ENCODE results near the gene ZNF70. TPM values are rescaled to one million over a fixed set of nuclear protein-coding genes. Genes with fewer than 3 reads are reported as not detected.

ZNF70 gene
- total and polyA plus RNA-seq, 10 of the 15 experiments (the other 5 are each of a cell fraction or from before 2014, with no cell fraction given), result 0.15 to 2.3 (median 0.85) TPM

GRCh38 chr22:23782703-23783102, 31.8 kb upstream of the ZNF70 start:
- WGBS (ENCODE audit: insufficient coverage, insufficient replicate concordance, low lambda C conversion rate, missing lambda C conversion rate), result 31% methylated on average over 1 of the region's 1 CpG
- no TSS peak for BruUV-seq (replicated peaks)
- ChIA-PET CTCF (no interaction called here), RAD21 (ENCODE audit: unreplicated experiment) (no interaction called here), POLR2A (no interaction called here), SMC1A (ENCODE audit: uncharacterized antibody, unreplicated experiment) (no interaction called here)
- no peak overlapping the region for H3K4me2 ChIP-seq (ENCODE audit: control insufficient read depth, insufficient read depth)
- H3K4me1 ChIP-seq (ENCODE audit: control insufficient read depth, insufficient read depth, low read length), result peaks cover 5% of the 10 kb centered on the region
- FAIRE-seq (no peak), ATAC-seq (no peak), DNase-seq (ENCODE audit: low read depth, low spot score) (no peak)
- TF ChIP-seq IRF5 (IDR thresholded peaks at IDR 0.05; ENCODE audit: borderline replicate concordance) (no peak), IRF4 (IDR thresholded peaks at IDR 0.05; ENCODE audit: low read depth, low read length) (no peak)
- TF ChIP-seq, protein P1, sequence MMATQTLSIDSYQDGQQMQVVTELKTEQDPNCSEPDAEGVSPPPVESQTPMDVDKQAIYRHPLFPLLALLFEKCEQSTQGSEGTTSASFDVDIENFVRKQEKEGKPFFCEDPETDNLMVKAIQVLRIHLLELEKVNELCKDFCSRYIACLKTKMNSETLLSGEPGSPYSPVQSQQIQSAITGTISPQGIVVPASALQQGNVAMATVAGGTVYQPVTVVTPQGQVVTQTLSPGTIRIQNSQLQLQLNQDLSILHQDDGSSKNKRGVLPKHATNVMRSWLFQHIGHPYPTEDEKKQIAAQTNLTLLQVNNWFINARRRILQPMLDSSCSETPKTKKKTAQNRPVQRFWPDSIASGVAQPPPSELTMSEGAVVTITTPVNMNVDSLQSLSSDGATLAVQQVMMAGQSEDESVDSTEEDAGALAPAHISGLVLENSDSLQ (IDR thresholded peaks at IDR 0.05), result no peak
- 0 out of 2 replicates have a peak, but pooled peaks cover under 1% of the 10 kb centered on the region for H4K20me1 ChIP-seq (ENCODE audit: control insufficient read depth, insufficient read depth)
- H3K9ac ChIP-seq (ENCODE audit: control insufficient read depth, insufficient read depth, low read length), result no peak overlapping the region
- peaks cover 0 to 2% of the 10 kb centered on the region in 2 experiments; a peak in 1 of 4 replicates for H3K27me3 ChIP-seq (replicated peaks in 1 of 2; ENCODE audit: control insufficient read depth in 2 of 2, insufficient read depth in 2 of 2, low read length in 1 of 2)
- intact Hi-C loops (cut with micrococcal nuclease; ENCODE audit: unreplicated experiment), result no loop called here
- H3K79me2 ChIP-seq (ENCODE audit: control insufficient read depth, insufficient read depth, low read length), result peaks cover 7% of the 10 kb centered on the region
- no peak overlapping the region for H2AFZ ChIP-seq (ENCODE audit: control insufficient read depth, low read depth, low read length)
- no peak overlapping the region for H3K4me3 ChIP-seq
- in situ Hi-C loops (cut with MboI), result no loop called here
- H3K36me3 ChIP-seq (ENCODE audit: control insufficient read depth in 2 of 2, insufficient read depth in 2 of 2, low read length in 1 of 2), result no peaks in the 10 kb centered on the region
- H3K27ac ChIP-seq (ENCODE audit: control insufficient read depth, insufficient read depth), result no peak overlapping the region
- no peaks in the 10 kb centered on the region for H3K9me3 ChIP-seq (replicated peaks; ENCODE audit: control insufficient read depth, insufficient read depth, low read length)

DNA sequence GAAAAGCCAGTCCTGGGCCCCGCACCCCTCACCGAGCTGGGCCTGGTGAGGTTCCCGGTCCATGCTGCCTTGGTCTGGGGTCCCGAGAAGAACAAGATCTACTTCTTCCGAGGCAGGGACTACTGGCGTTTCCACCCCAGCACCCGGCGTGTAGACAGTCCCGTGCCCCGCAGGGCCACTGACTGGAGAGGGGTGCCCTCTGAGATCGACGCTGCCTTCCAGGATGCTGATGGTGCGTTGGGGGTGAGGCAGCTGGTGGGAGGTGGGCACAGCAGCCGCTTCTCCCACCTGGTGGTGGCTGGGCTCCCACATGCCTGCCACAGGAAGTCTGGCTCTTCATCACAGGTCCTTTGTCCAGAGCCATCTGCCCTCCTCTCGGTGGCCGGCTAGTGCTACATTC, 31.3 kb upstream of the ZNF70 start:
- intact Hi-C loops (cut with micrococcal nuclease; ENCODE audit: unreplicated experiment), result no loop called here
- CTCF ChIA-PET, result no interaction called here
- TF ChIP-seq PML (IDR thresholded peaks at IDR 0.05; ENCODE audit: low read length) (no peak), ZZZ3 (IDR thresholded peaks at IDR 0.05; ENCODE audit: control insufficient read depth, insufficient read length, low read depth) (no peak), REST (IDR thresholded peaks at IDR 0.05; ENCODE audit: low read depth, low read length) (no peak), ESRRA (IDR thresholded peaks at IDR 0.05; ENCODE audit: low read length) (no peak)
- no peak for ATAC-seq
- DNase-seq (ENCODE audit: low read depth, low spot score), result no peak
- Histone ChIP-seq H3K79me2 (ENCODE audit: control insufficient read depth, insufficient read depth, low read length) (peaks cover 2% of the 10 kb centered on the region; the same call in 1 of the 2 replicates), H3K9me3 (replicated peaks; ENCODE audit: control insufficient read depth, insufficient read depth, low read length) (no peaks in the 10 kb centered on the region), H2AFZ (ENCODE audit: control insufficient read depth, low read depth, low read length) (no peak overlapping the region), H3K27me3 (replicated peaks in 1 of 2; ENCODE audit: control insufficient read depth in 2 of 2, insufficient read depth in 2 of 2, low read length in 1 of 2) (peaks cover 0 to 2% of the 10 kb centered on the region in 2 experiments; a peak in 1 of 4 replicates), H3K36me3 (ENCODE audit: control insufficient read depth in 2 of 2, insufficient read depth in 2 of 2, low read length in 1 of 2) (no peaks in the 10 kb centered on the region), H3K4me2 (ENCODE audit: control insufficient read depth, insufficient read depth) (no peak overlapping the region), H3K27ac (ENCODE audit: control insufficient read depth, insufficient read depth) (no peak overlapping the region), H4K20me1 (ENCODE audit: control insufficient read depth, insufficient read depth) (no peaks in the 10 kb centered on the region), H3K9ac (ENCODE audit: control insufficient read depth, insufficient read depth, low read length) (no peak overlapping the region), H3K4me1 (ENCODE audit: control insufficient read depth, insufficient read depth, low read length) (peaks cover 5% of the 10 kb centered on the region), H3K4me3 (no peak overlapping the region)
- BruUV-seq (replicated peaks), result no TSS peak
- no peak for FAIRE-seq
- RAD21 ChIA-PET (ENCODE audit: unreplicated experiment), result no interaction called here
- in situ Hi-C loops (cut with MboI), result no loop called here
- WGBS (ENCODE audit: insufficient coverage, insufficient replicate concordance, low lambda C conversion rate, missing lambda C conversion rate), result 62% methylated on average over 16 of the region's 16 CpGs
- SMC1A ChIA-PET (ENCODE audit: uncharacterized antibody, unreplicated experiment), result no interaction called here
- POLR2A ChIA-PET, result no interaction called here
